Measurements from ENCODE around the gene ATP5F1E. TPM values are rescaled to one million over a fixed set of nuclear protein-coding genes. Genes with fewer than 3 reads are reported as not detected.

The ATP5F1E gene
- total RNA-seq, 4 donors from 2014 or later = 15.1 to 35.2 (median 27.7) TPM

- no peak for DNase-seq (ENCODE audit: low spot score in 2 of 2)
- 47 to 54% methylated on average over 4 of the region's 4 CpGs for WGBS, 2 donors
- TF ChIP-seq CTCF (IDR thresholded peaks at IDR 0.05) = no peak
- TF ChIP-seq EP300 (IDR thresholded peaks at IDR 0.05) = no peak
- no peak for TF ChIP-seq POLR2A (IDR thresholded peaks at IDR 0.05)
- no peak overlapping the region for H3K4me3 ChIP-seq
- H3K36me3 ChIP-seq = no peaks in the 10 kb centered on the region
- H3K9me3 ChIP-seq = no peaks in the 10 kb centered on the region
- H3K27me3 ChIP-seq = no peaks in the 10 kb centered on the region
- no peak overlapping the region for H3K27ac ChIP-seq
- peaks cover 0 to 7% (median 0%) of the 10 kb centered on the region in 4 donors for H3K4me1 ChIP-seq
Observed at GRCh38 chr20:59064214-59064722, 32.1 kb upstream of the ATP5F1E start.

DNA sequence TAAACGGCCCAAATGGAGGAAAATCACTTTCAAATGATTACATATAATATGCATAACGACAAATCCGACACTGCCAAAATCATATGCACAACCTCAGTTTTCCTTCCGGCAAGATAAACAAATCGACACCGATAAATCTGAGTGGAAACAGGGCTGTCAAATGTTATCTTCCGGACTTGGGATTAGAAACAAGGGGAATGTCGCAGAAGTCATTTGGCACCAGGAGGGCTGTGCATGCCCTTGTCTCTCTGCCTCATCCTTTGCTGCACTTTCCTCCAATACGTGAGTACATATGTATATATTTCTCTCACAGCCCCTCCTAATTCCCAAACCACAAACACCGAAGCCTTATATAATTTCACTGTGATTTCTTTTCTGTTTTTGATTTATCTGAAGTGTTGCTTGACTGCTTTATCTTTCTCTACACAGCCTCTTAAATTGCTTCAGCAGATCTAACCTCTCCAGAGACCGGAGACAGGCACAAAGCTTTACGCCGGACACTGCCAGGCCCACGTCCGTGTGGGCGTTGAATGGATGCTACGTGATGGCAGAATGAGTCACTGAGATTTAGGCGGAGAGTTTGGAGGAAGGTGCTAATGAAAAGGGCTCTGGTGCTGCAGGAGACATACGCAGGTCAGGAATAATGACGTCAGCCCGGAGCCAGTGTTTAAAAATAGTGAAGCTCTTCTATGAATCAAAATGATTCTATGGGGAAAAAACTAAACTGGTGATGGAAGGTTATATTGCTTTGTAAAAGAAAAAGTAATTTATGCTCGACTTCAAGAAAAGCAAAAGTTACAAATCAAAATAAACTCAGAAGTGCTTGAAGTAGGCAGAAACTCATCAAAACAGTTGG lies 31.5 kb upstream of the ATP5F1E start:
- Histone ChIP-seq H3K9me3 (no peaks in the 10 kb centered on the region), H3K4me1 (peaks cover 0 to 7% (median 0%) of the 10 kb centered on the region in 4 donors), H3K27me3 (no peaks in the 10 kb centered on the region), H3K4me3 (no peak overlapping the region), H3K36me3 (no peaks in the 10 kb centered on the region), H3K27ac (no peak overlapping the region)
- TF ChIP-seq POLR2A (IDR thresholded peaks at IDR 0.05) (no peak), EP300 (IDR thresholded peaks at IDR 0.05) (no peak), CTCF (IDR thresholded peaks at IDR 0.05) (no peak)
- WGBS, 2 donors = 40 to 46% methylated on average over 22 of the region's 22 CpGs
- DNase-seq (ENCODE audit: low spot score in 2 of 2) = no peak

DNA sequence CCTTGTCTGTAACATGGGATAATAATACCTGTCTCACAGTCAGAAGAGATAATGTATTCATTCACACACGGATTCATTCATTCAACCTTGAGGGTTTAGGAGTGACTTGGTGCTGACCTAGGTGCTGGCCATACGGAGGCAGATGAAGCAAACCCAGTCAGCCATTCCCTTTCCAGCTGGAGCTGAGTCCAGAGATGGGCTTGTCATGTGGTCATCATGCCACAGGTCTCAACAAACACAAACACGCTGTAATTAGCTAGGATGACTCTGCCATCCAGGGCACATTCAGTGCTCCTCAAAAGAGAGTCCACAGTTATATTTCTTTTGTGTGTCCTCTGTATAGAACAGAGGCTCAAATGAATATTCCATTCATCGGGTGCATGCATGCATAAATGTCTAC lies 29.9 kb upstream of the ATP5F1E start:
- Histone ChIP-seq H3K4me3 (no peak overlapping the region), H3K27me3 (no peaks in the 10 kb centered on the region), H3K36me3 (no peaks in the 10 kb centered on the region), H3K9me3 (no peaks in the 10 kb centered on the region), H3K4me1 (peaks cover 0 to 7% (median 0%) of the 10 kb centered on the region in 4 donors), H3K27ac (no peak overlapping the region)
- DNase-seq (ENCODE audit: low spot score in 2 of 2) = no peak
- no peak for TF ChIP-seq POLR2A (IDR thresholded peaks at IDR 0.05)
- TF ChIP-seq CTCF (IDR thresholded peaks at IDR 0.05) = no peak
- TF ChIP-seq EP300 (IDR thresholded peaks at IDR 0.05) = no peak
- WGBS, 2 donors = 52 to 55% methylated on average over 4 of the region's 4 CpGs

GRCh38 chr20:59055302-59055701 lies 23.2 kb upstream of the ATP5F1E start:
- 67 to 69% methylated on average over 7 of the region's 7 CpGs for WGBS, 2 donors
- DNase-seq (ENCODE audit: low spot score in 2 of 2) = peak in 1 of 2 donors; percentile 33
- peak in 3 of 5 experiments; percentile 21 to 39 (median 38) for TF ChIP-seq CTCF (IDR thresholded peaks at IDR 0.05)
- TF ChIP-seq POLR2A (IDR thresholded peaks at IDR 0.05) = no peak
- no peaks in the 10 kb centered on the region for H3K4me1 ChIP-seq
- H3K4me3 ChIP-seq = no peak overlapping the region
- no peak overlapping the region for H3K27ac ChIP-seq
- no peaks in the 10 kb centered on the region for H3K27me3 ChIP-seq
- no peaks in the 10 kb centered on the region for H3K36me3 ChIP-seq
- H3K9me3 ChIP-seq = no peaks in the 10 kb centered on the region

DNA sequence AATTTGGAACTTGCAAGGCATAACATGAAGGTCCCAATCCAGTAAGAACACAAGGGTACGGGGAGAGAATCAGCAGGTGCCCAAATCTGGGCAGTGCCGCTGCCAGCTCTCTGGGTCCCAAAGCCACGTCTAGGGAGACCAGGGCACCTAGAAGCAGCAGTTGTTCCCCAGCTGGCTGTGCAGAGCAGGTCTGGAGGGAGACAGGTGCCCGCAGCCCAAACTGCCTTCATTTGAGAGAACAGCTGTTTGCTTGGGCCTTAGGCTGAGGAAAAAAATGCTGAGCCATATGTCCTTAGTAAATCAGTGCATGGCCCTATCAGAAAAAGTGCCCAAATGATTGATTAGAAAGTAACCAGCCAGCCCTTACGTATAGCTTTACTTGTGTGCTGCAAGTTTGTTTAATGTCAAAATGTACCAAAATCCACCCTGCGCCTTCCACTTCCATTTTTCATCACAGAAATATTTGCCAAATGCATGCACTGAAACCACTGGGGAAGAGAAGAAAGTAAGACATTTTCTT lies 19.6 kb upstream of the ATP5F1E start:
- Histone ChIP-seq H3K9me3 (no peaks in the 10 kb centered on the region), H3K27ac (no peak overlapping the region), H3K27me3 (no peaks in the 10 kb centered on the region), H3K36me3 (no peaks in the 10 kb centered on the region), H3K4me1 (peaks cover 0 to 8% (median 0%) of the 10 kb centered on the region in 4 donors), H3K4me3 (no peak overlapping the region)
- 81 to 84% methylated on average over 6 of the region's 6 CpGs for WGBS, 2 donors
- no peak for DNase-seq (ENCODE audit: low spot score in 2 of 2)
- TF ChIP-seq CTCF (IDR thresholded peaks at IDR 0.05) (no peak), POLR2A (IDR thresholded peaks at IDR 0.05) (no peak), EP300 (IDR thresholded peaks at IDR 0.05) (no peak)
